Endothelial cell of umbilical vein (primary cell): ENCODE measurements around the gene SPANXN2. TPM values are rescaled to one million over a fixed set of nuclear protein-coding genes. Genes with fewer than 3 reads are reported as not detected.

ENCODE experiments used
- BruUV-seq: library from RNA; stranded (reverse); fragments of 400-500 nt; replicated peaks from 2 replicates; lab custom pipeline; 2021; lab: Mats Ljungman, UMichigan
- CTCF ChIA-PET: fragments of 300-600, 350-600 bp; sonication (Branson Sonifier 250); formaldehyde crosslinking; loops from one replicate; lab custom pipeline; 2021; ENCODE audit warnings: antibody characterized with exemption, inconsistent platforms; lab: Charles Lee
- POLR2A ChIA-PET: fragments of 300-600, 350-600 bp; sonication (Branson Sonifier 250); formaldehyde crosslinking; loops from one replicate; lab custom pipeline; 2021; ENCODE audit warnings: antibody characterized with exemption, inconsistent platforms; lab: Charles Lee
- DNase-seq: peaks from one replicate; pipeline ENCODE4 v3.0.0-alpha.2; 2011; ENCODE audit warnings: low read depth, low spot score
- FAIRE-seq: peaks from 2 replicates; lab custom pipeline; 2011; peaks lifted over from hg19 to GRCh38; lab: Jason Lieb, UNC
- H2AFZ ChIP-seq: 2 replicates; pipeline ENCODE4 v1.6.0; 2012; ENCODE audit warnings: low read depth, low read length, control low read depth, inconsistent platforms
- H3K27ac ChIP-seq: 2 replicates; pipeline ENCODE4 v1.5.1; 2011; ENCODE audit warnings: low read depth, mild to moderate bottlenecking, control low read depth, low read length, moderate library complexity; ENCODE audit not compliant: insufficient read depth
- H3K27me3 ChIP-seq, 2 experiments: 2 replicates each; pipeline versions ENCODE4 v1.6.0 to v1.6.1; 2011; ENCODE audit warnings: low read length in 2 of 2, mixed read lengths in 1 of 2; ENCODE audit not compliant: control insufficient read depth in 2 of 2, insufficient read depth in 2 of 2
- H3K36me3 ChIP-seq, 2 experiments: 2 replicates in 1 of 2; 3 replicates in 1 of 2; pipeline ENCODE4 v1.5.1; 2011; ENCODE audit warnings: low read length in 2 of 2, mild to moderate bottlenecking in 1 of 2, moderate library complexity in 1 of 2; ENCODE audit not compliant: control insufficient read depth in 2 of 2, insufficient read depth in 2 of 2; ENCODE audit errors: extremely low read depth in 1 of 2
- H3K4me1 ChIP-seq: 3 replicates; pipeline ENCODE4 v1.5.1; 2011; ENCODE audit warnings: mild to moderate bottlenecking, low read length; ENCODE audit not compliant: control insufficient read depth, insufficient read depth; ENCODE audit errors: extremely low read depth
- H3K4me2 ChIP-seq: 2 replicates; pipeline ENCODE4 v1.6.1; 2011; ENCODE audit warnings: low read length, control low read depth, mixed read lengths; ENCODE audit not compliant: insufficient read depth
- H3K4me3 ChIP-seq, 3 experiments: fragments of 200-600 bp in 1 of 3; sonication (generic), shearing (Covaris generic) in 1 of 3; replicated peaks in 1 of 3; 2 replicates each; pipeline ENCODE4 v1.5.1; 2011 to 2016; ENCODE audit warnings: control low read depth in 3 of 3, low read length in 3 of 3, mild to moderate bottlenecking in 2 of 3, inconsistent platforms in 1 of 3, low read depth in 1 of 3, moderate library complexity in 1 of 3; ENCODE audit not compliant: insufficient read depth in 1 of 3
- H3K79me2 ChIP-seq: 2 replicates; pipeline ENCODE4 v1.6.0; 2012; ENCODE audit warnings: low read length, inconsistent platforms; ENCODE audit not compliant: control insufficient read depth, insufficient read depth
- H3K9ac ChIP-seq: replicated peaks from 2 replicates; pipeline ENCODE3; 2011; ENCODE audit warnings: low read length, control low read depth; ENCODE audit not compliant: insufficient read depth; ENCODE audit errors: extremely low read depth
- H3K9me1 ChIP-seq: replicated peaks from 3 replicates; pipeline ENCODE4 v1.6.0; 2011; ENCODE audit warnings: mild to moderate bottlenecking, low read length; ENCODE audit not compliant: control insufficient read depth, insufficient read depth; ENCODE audit errors: extremely low read depth
- H3K9me3 ChIP-seq: replicated peaks from 2 replicates; pipeline ENCODE4 v1.5.1; 2012; ENCODE audit warnings: low read length, inconsistent platforms; ENCODE audit not compliant: control insufficient read depth, insufficient read depth
- H4K20me1 ChIP-seq: replicated peaks from 2 replicates; pipeline ENCODE3; 2011; ENCODE audit warnings: mild to moderate bottlenecking, low read length; ENCODE audit not compliant: control insufficient read depth, insufficient read depth; ENCODE audit errors: extremely low read depth
- EZH2 ChIP-seq: IDR thresholded peaks from 2 replicates; pipeline ENCODE4 v1.6.1; 2012; ENCODE audit warnings: borderline replicate concordance, low read depth, mild to moderate bottlenecking, moderate library complexity, low read length, inconsistent platforms; ENCODE audit not compliant: severe bottlenecking
- FOS ChIP-seq: IDR thresholded peaks from 2 replicates; pipeline ENCODE4 v1.6.1; 2011; ENCODE audit warnings: mild to moderate bottlenecking, low read length, moderate library complexity, borderline replicate concordance; ENCODE audit not compliant: insufficient read depth
- GATA2 ChIP-seq: IDR thresholded peaks from 2 replicates; pipeline ENCODE4 v1.7.0; 2011; ENCODE audit warnings: low read depth, mild to moderate bottlenecking, moderate library complexity, mixed read lengths, low read length; ENCODE audit not compliant: insufficient read length, insufficient read depth
- JUN ChIP-seq: IDR thresholded peaks from 2 replicates; pipeline ENCODE4 v1.6.1; 2011; ENCODE audit warnings: borderline replicate concordance, low read depth; ENCODE audit not compliant: insufficient read length, insufficient read depth
- MYC ChIP-seq: IDR thresholded peaks from one replicate; pipeline ENCODE4 v1.6.1; 2011; ENCODE audit warnings: mild to moderate bottlenecking, low read depth, low read length
- POLR2A ChIP-seq: IDR thresholded peaks from 2 replicates; pipeline ENCODE4 v1.6.1; 2012; ENCODE audit warnings: low read depth, mild to moderate bottlenecking, control low read depth, low read length
- POLR2AphosphoS5 ChIP-seq: IDR thresholded peaks from 2 replicates; pipeline ENCODE4 v1.6.1; 2012; ENCODE audit warnings: low read depth, mild to moderate bottlenecking, control low read depth, low read length, moderate library complexity; ENCODE audit not compliant: insufficient read depth
- dilution Hi-C: fragments of 300-500 bp; cut with MboI; formaldehyde crosslinking; loops from one replicate; pipeline ENCODE4 v1.15.0; 2019; ENCODE audit warnings: low sequenced_read_pairs; ENCODE audit not compliant: extremely low pct_ligation_motif_present
- intact Hi-C: fragments of 100-400 bp; cut with micrococcal nuclease; formaldehyde crosslinking; loops from one replicate; pipeline ENCODE4 v1.10.0; 2022
- polyA plus RNA-seq, 4 experiments: library from polyadenylated mRNA; depleted of rRNA in 3 of 4; stranded (reverse) in 3 of 4; unstranded in 1 of 4; fragments of >200 nt; gene quantifications; 2 replicates each; pipeline versions ENCODE4 v1.2.1 to v1.2.3, GENCODE V29; 2011 to 2012; ENCODE audit warnings: missing spikeins in 1 of 4
- total RNA-seq: library from RNA; stranded (reverse); gene quantifications from 2 replicates; pipeline ENCODE4 v1.2.3, GENCODE V29; 2021
- TF ChIP-seq, protein P1 (sequence below), 2 donors: IDR thresholded peaks; 1 replicate in 1 of 2; 2 replicates in 1 of 2; pipeline ENCODE4 v1.5.1; 2011; ENCODE audit warnings: low read length in 2 of 2, mild to moderate bottlenecking in 2 of 2, moderate library complexity in 2 of 2, control low read depth in 1 of 2, inconsistent platforms in 1 of 2, low read depth in 1 of 2; ENCODE audit not compliant: insufficient read depth in 1 of 2; ENCODE audit errors: extremely low read depth in 1 of 2
- TF ChIP-seq, protein P2 (sequence below): IDR thresholded peaks from 2 replicates; pipeline ENCODE4 v1.6.1; 2011; ENCODE audit not compliant: insufficient read depth, insufficient read length

SPANXN2 gene
- total and polyA plus RNA-seq, 2 donors (not counting 3 experiments of a cell fraction or from before 2014, with no cell fraction given): not detected

DNA sequence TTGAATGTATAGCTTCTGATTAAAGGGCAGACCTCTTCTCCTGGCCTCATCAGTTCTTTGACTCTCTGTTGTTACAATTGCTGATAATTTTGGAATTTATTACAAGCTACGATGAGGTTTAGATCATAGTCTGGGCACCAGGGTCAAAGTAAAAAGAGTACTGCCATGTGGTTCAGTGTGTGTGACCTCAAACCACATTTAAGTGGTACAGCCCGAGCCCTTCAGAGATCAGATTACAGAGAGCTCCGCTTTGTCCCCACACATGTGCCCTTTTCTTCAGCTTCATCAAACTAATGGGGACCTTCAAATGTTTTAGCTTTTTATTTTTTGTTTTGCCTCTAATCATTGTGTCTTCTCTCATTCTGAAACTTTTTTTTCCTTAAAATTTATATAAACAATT is 37.1 kb downstream of the SPANXN2 start:
- dilution Hi-C loops (no loop called here), intact Hi-C loops (no loop called here)
- H3K79me2 ChIP-seq: no peaks in the 10 kb centered on the region
- no peak overlapping the region for H2AFZ ChIP-seq
- no peak overlapping the region for H3K27ac ChIP-seq
- FAIRE-seq: no peak
- H3K9me1 ChIP-seq: no peaks in the 10 kb centered on the region
- H3K27me3 ChIP-seq: no peaks in the 10 kb centered on the region
- H3K9ac ChIP-seq: no peak overlapping the region
- H3K4me2 ChIP-seq: no peak overlapping the region
- H3K36me3 ChIP-seq: no peaks in the 10 kb centered on the region
- TF ChIP-seq POLR2AphosphoS5 (no peak), JUN (no peak), MYC (no peak), POLR2A (no peak), FOS (no peak), GATA2 (no peak), EZH2 (no peak)
- TF ChIP-seq, protein P1, sequence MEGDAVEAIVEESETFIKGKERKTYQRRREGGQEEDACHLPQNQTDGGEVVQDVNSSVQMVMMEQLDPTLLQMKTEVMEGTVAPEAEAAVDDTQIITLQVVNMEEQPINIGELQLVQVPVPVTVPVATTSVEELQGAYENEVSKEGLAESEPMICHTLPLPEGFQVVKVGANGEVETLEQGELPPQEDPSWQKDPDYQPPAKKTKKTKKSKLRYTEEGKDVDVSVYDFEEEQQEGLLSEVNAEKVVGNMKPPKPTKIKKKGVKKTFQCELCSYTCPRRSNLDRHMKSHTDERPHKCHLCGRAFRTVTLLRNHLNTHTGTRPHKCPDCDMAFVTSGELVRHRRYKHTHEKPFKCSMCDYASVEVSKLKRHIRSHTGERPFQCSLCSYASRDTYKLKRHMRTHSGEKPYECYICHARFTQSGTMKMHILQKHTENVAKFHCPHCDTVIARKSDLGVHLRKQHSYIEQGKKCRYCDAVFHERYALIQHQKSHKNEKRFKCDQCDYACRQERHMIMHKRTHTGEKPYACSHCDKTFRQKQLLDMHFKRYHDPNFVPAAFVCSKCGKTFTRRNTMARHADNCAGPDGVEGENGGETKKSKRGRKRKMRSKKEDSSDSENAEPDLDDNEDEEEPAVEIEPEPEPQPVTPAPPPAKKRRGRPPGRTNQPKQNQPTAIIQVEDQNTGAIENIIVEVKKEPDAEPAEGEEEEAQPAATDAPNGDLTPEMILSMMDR (IDR thresholded peaks at IDR 0.05; ENCODE audit: extremely low read depth in 1 of 2, insufficient read depth in 1 of 2, low read depth in 1 of 2, low read length in 2 of 2): no peak
- TF ChIP-seq, protein P2, sequence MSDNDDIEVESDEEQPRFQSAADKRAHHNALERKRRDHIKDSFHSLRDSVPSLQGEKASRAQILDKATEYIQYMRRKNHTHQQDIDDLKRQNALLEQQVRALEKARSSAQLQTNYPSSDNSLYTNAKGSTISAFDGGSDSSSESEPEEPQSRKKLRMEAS: no peak
- BruUV-seq: no TSS peak
- H3K4me3 ChIP-seq: no peak overlapping the region
- no peaks in the 10 kb centered on the region for H4K20me1 ChIP-seq
- no peak for DNase-seq
- H3K9me3 ChIP-seq: no peaks in the 10 kb centered on the region
- POLR2A ChIA-PET: no interaction called here
- CTCF ChIA-PET: no interaction called here
- no peaks in the 10 kb centered on the region for H3K4me1 ChIP-seq
